ENCODE results near the gene RP2.

RP2 gene

DNA sequence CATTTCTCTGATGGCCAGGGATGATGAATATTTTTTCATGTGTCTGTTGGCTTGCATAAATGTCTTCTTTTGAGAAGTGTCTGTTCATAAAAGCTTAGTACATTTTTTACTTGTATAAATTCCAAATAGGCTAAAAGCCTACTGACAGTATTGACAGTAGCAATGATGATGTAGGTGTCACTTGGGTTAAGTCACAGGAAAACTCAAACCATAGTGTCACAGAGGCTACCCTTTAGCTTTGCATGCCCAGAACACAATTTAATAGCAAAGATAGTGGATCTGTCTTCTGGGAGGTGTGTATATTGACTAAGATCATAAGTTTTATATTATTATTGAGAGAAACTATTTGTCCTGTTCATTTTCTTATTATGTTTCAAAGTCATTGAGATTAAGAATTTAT, 8.1 kb downstream of the RP2 start:
- DNase-seq: no peak

DNA sequence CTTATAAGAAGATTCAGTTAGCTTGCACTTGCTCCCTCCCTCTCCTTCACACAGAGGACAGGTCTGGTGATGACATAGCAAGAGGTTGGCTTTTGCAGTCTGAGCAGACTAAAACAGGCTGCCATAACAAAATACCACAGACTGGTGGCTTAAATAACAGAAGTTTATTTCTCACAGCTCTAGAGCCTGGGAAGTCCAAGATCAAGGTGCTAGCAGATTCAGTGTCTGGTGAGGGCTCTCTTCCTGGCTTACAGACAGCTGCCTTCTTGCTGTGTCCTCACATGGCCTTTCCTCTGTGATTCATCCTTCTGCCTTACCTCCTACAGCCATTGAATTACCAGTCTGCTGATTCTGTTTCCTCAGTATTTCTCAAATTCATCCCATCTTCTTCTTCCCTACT, 13.1 kb downstream of the RP2 start:
- no peak for DNase-seq

DNA sequence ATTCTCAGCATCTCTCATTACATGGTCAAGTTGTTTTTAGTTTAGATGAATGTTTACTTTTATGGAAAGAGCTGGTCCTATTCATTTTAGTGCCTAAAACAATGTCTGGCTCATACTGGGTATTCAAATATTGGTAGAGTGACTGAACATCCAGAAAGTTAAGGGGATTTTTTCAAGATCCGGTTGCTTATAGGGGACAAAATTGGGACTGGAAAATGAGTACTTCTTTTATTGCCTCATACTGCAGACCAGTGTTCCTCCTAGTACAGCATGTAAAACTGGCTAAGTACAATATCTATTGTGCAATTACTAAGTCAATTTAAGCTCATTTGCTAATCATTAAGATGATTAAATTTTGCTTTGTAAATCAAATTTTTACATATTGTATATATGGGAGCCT, 13.9 kb downstream of the RP2 start:
- no peak for DNase-seq

DNA sequence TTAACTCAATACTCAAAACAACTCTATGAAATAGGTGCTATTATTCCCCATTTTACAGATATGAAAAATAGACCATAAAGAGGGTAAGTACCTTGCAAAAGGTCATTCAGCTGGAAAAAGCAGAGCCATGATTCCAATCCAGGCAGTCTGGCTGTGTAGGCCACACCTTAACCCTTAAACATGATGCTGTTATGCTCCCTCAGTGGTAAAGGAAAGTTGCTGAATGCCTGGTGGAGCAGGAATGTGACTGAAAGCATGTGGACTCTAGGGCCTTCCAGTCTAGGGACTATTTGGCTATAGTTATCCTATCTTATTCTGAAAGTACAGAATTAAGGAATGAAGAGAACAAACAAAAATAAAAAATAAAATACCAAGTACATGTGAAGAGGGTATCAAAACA, 19.6 kb downstream of the RP2 start:
- no peak for DNase-seq

GRCh38 chrX:46860557-46860956, 23.7 kb downstream of the RP2 start:
- no peak for DNase-seq

- DNase-seq: no peak
These were observed 26.2 kb downstream of the RP2 start for GRCh38 chrX:46863072-46863471.

- no peak for DNase-seq
These were observed 27.8 kb downstream of the RP2 start for GRCh38 chrX:46864606-46865005.

DNA sequence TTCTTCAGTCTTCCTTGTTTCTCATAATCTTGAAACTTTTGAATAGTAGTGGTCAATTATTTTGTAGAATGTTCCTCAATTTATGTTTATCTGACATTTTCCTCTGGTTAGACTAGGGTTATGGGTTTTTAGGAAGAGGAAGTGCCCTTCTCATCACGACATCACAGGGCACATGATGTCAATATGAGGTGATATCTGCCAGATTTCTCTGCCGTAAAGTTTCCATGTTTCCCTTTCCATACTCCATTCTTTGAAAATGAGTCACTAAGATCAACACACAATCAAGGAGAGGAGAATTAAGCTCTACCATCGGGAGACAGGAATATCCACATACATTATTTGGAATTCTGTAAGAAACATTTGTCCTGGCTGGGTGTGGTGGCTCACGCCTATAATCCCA, 28.4 kb downstream of the RP2 start:
- DNase-seq: no peak

DNA sequence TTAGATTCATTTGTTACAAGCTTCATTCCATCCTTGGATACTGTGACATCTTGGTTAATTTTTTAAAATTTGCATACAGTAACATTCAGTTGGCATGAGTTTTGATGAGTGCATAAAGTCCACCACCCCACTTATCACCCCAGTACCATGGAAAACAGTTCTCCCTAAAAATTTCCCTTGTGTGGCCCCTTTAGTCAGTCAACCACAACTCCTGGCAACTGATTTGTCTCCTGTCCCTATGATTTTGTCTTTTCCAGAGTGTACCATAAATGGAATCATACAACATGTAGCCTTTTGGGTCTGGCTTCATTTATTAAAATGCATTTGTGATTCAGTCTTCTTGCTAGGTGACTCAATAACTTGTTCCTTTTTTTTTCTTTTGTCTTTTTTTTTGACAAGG, 29.9 kb downstream of the RP2 start:
- no peak for DNase-seq

DNA sequence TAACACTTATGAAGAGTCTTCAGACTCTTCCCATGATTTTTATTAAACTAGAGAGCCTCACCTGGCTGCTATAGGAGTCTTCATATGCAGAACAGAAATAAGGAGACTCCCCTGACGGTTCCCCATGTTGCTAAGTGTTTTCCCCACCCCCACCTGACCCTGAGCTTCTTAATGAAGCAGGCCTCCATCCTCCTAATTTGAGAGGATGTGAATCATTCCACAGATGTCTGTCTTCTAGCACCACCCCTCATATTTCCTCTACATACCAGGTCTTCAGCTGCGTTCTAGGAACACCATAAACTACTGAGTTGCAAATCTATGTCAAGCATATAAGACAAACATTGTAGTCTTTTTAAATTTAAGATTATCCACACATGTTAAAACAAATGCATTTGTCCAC, 36.9 kb downstream of the RP2 start:
- no peak for DNase-seq

DNA sequence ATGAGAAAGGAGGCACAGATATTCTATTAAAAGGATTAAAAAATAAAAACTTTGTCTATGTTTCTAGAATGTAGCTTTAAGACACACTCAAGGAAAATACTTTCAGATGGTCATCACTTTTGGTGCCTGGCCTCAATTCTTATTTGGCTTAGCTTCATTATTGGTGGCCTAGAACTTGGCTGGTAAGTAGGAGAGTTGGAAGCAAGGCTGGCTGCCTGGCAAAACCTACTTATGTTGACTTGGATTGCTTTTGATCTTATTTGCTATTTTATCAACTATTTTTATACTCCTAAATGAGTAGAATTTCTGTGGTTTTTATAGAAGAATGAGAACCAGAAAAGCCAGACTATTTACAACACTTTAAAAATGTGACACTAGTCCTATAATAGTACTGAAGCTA, 40.1 kb downstream of the RP2 start:
- DNase-seq: no peak

DNA sequence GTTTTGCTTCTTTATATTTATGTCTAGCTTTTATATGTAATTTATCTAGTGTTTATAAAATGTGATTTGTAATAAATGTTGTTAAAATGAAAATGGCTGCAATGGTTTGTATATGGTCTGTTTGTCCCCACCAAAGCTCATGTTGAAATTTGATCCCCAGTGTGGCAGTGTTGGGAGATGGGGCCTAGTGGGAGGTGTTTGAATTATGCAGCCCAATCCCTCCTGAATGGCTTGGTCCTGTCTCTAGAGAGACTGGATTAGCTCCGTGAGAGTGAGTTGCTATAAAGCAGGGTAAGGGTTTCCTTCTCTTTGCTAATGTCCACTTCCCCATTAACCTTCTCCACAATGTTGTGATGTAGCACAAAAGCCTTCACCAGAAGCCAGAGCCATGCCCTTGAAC, 45.4 kb downstream of the RP2 start:
- DNase-seq: no peak

DNA sequence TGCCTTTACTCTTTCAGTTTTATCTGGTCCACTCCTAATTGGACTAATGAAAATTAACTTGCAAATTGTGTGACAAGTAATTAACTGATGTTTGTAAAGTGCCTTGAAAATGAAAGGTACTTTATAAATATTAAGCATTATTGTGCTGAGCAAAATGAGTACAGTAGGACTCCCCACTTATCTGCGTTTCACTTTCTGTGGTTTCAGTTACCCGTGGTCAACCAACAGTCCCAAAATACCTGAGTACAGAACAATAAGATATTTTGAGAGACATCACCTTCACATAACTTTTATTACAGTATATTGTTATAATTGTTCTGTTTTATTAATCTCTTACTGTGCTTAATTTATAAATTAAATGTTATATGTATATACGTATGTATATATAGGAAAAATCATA, 48.0 kb downstream of the RP2 start:
- no peak for DNase-seq

GRCh38 chrX:46898207-46898606, 61.4 kb downstream of the RP2 start:
- no peak for DNase-seq

GRCh38 chrX:46903458-46904242, 66.8 kb downstream of the RP2 start:
- DNase-seq: peak; percentile 75

DNA sequence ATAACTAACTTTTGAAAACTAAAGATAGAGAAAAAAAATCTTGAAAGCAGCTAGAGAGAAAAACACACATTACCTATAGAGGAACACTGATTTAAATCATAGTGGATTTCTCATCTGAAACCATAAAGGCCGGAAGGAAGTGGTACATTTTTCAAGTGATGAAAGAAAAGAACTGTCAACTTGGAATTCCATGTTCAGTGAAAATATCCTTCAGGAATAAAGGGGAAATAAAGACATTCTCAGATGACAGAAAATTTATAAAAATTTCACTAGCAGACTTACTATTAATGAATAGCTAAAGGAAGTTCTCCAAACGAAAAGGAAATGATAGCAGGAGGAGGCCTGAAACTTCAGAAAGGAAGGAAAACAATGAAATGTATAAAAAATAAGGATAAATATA, 67.8 kb downstream of the RP2 start:
- no peak for DNase-seq

- DNase-seq: no peak
These were observed 73.6 kb downstream of the RP2 start for GRCh38 chrX:46910415-46910814.

DNA sequence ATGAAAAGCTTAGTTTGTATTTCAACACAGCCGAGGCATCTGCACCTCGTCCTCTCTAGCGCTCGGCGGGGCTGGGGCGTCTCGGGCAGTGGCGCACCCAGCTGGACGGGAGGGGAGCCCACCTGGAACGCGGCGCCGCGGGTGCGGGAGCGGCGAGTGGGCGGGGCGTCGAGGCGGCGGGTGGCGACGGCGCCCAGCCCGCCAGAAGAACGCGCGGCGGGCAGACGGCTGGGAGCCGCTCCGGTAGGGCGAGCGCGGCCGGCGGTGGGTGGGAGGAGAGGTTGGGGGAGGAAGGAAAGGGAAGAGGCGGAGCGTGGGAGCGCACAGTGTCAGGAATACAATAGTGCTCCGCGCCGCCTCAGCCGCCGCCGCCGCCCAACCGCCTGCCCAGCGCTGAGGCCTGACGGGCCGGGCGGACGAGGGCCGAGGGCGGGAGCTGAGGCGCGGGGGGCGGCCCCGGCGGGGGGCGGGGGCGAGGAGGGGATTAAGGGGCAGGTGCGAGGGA, 75.3 kb downstream of the RP2 start, which contains the start of gene JADE3:
Gene JADE3, plus strand, starts transcription at position 324 of the 505 bp plus-strand sequence. CDS start 72,474 bp downstream, outside the sequence.
- DNase-seq: peak; percentile 56

DNA sequence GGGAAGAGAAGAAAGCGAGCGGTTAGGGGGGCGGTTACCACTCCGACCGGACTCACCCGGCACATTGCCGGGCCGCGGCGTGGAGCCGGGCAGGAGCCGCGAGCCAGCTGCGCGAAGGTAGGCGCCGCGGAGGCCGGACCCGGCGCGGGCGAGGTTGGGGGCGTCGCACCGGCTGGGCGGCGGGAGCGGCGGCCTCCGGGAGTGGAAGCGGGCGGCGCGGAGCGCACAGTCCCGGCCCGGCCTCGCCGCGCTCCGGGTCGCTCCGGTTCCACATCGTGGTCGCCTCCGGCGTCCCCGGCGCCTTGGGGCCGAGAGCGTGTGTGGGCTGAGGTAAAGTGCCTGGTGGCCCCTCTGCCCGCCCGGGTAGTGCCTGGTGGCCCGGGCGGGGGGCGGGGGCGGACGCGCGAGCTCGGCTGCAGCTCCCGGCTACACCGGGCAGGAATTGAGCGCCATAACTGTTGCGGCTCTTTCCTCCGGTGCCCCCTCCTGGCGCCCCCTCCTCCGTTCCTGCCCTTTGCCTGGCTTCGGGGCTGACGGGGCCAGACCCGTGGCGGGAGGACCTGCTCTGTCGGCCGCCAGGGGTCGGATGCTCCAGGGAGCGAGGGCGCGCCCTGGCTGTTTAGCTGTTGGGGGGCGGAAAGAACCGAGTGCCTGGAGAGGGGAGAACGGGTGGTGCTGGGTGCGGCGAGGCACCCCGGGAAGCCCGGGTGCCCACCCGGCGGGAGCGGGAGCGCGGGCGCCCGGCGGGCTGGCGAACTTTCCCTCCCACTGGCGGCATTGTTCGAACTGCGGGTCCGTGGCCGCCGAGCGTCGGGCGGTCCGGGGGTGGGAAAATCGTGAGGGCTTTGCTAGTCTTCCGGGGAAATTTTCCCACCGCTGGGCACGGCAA, 76.0 kb downstream of the RP2 start:
- no peak for DNase-seq

GRCh38 chrX:46913667-46914066, 76.8 kb downstream of the RP2 start:
- no peak for DNase-seq

DNA sequence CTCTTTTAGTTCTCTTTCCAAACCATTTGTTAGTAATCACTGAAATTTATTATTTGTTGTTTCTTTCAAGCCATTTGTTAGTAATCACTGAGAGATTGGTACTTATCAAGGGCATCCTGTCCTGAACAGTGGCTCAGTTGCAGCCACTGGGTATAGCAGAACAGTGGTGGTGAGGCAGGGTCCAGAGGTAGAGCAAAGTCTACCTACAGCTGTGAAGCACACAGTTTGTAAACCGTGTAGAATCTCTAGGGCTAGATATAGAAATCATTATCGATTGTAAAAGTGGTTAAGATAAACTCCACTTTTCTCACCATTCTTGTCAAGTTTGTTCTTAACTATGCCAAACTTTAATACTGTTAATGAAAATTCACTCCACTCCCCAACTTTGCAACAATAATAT, 79.4 kb downstream of the RP2 start:
- no peak for DNase-seq

DNA sequence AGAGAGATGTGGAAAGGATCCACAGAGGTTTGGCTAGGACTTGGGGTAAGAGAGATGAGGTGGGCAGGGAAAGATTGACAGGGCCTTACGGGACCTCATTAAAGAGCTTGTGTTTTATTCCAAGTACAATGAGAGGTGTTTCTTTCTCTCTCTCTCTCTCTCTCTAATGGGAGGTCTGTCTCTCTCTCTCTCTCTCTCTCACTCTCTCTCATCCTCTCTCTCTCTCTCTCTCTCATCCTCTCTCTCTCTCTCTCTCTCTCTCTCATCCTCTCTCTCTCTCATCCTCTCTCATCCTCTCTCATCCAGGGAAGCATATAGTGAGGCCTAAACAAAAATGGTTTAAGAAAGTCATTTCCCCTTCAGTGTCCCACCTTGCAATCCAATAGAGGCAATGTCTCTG, 80.8 kb downstream of the RP2 start:
- DNase-seq: no peak

DNA sequence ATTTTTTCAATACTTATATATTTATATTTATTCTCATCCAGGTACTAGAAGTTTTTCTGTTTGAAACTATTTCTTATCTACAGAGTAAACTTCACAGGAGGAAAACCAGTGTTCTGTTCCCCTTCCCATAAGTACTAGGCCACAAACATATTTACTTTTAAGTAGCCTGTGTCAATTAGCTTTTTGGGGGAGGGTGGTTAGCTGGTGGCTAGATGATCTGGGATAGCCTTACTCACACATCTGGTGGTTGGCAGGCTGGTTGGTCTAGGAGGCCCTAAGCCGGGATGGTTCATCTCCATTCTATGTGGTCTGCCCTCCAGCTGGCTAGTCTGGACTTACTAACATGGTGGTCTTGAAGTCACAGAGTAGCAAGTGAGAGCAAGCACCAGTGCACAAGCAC, 81.6 kb downstream of the RP2 start:
- no peak for DNase-seq

DNA sequence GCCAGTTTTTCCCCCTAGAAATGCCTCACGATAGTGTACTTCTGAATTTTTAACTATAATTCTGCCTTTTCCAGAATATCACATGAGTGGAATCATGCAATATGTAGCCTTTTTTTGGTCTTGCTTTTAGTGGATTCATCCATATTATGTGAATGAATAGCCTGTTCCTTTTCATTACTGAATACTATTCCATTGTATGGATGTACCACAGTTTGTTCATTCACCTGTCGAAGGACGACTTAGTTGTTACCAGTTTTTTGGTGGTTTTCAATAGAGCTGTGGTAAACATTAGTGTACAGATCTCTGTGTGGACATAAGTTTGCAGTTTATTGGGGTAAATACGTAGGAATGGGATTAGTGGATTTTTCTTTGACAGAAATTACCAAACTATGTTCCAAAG, 83.4 kb downstream of the RP2 start:
- no peak for DNase-seq

Data from DMS153 (cell line).